ENCODE results near the gene RASGRF1.
"Not testable (repeated sequence)": the region's sequence is repeated elsewhere in the genome, so short reads cannot be mapped to it uniquely, and the experiment has no call there.

The RASGRF1 gene

DNA sequence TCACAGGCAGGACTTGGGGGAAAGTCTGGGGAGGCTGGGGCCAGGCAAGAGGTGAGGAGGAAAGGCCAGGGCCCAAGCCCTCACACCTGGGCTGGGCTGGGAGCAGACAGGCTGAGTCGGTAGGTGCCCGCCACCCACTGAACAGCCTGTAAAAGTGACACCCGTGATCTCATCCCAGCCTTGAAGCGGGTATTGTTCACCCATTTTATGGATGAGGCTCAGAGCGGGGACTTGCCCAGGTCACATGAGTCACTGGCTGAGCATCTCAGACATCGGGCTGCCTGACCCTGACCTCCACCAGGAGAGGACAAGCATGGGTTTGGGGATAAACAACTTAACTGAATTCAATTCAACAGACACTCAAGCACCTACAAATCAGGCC, 93.7 kb downstream of the RASGRF1 start:
- no peaks in the 10 kb centered on the region for H3F3A ChIP-seq (ENCODE audit: insufficient read depth, low read length)
- no peaks in the 10 kb centered on the region for H3K36me3 ChIP-seq (replicated peaks; ENCODE audit: insufficient read depth, low read length)
- H3K9me2 ChIP-seq (replicated peaks; ENCODE audit: insufficient read depth, low read length) = no peaks in the 10 kb centered on the region
- no peaks in the 10 kb centered on the region for H3K79me2 ChIP-seq (ENCODE audit: low read length)
- H3K27me3 ChIP-seq (replicated peaks; ENCODE audit: insufficient read depth, low read length) = no peaks in the 10 kb centered on the region
- H2AFZ ChIP-seq (ENCODE audit: low read length) = no peak overlapping the region
- no peaks in the 10 kb centered on the region for H3K4me1 ChIP-seq (ENCODE audit: low read length)
- no peak for TF ChIP-seq EZH2 (optimal IDR thresholded peaks at IDR 0.05; ENCODE audit: low read depth, low read length)
- no peak for TF ChIP-seq EZH2phosphoT487 (IDR thresholded peaks at IDR 0.05; ENCODE audit: low read length)
- TF ChIP-seq, protein P1, sequence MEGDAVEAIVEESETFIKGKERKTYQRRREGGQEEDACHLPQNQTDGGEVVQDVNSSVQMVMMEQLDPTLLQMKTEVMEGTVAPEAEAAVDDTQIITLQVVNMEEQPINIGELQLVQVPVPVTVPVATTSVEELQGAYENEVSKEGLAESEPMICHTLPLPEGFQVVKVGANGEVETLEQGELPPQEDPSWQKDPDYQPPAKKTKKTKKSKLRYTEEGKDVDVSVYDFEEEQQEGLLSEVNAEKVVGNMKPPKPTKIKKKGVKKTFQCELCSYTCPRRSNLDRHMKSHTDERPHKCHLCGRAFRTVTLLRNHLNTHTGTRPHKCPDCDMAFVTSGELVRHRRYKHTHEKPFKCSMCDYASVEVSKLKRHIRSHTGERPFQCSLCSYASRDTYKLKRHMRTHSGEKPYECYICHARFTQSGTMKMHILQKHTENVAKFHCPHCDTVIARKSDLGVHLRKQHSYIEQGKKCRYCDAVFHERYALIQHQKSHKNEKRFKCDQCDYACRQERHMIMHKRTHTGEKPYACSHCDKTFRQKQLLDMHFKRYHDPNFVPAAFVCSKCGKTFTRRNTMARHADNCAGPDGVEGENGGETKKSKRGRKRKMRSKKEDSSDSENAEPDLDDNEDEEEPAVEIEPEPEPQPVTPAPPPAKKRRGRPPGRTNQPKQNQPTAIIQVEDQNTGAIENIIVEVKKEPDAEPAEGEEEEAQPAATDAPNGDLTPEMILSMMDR (IDR thresholded peaks at IDR 0.05; ENCODE audit: low read length) = no peak
- H4K20me1 ChIP-seq (ENCODE audit: insufficient read depth, low read length) = no peaks in the 10 kb centered on the region
- no peak overlapping the region for H3K4me3 ChIP-seq (ENCODE audit: low read length)
- no peak overlapping the region for H3K4me2 ChIP-seq (ENCODE audit: low read depth, low read length)
- no peak overlapping the region for H3K27ac ChIP-seq (ENCODE audit: low read length)
- H3K9ac ChIP-seq (ENCODE audit: low read length) = no peak overlapping the region
- DNase-seq = no peak
- no peaks in the 10 kb centered on the region for H3K9me3 ChIP-seq (replicated peaks; ENCODE audit: insufficient read depth, low read length)

DNA sequence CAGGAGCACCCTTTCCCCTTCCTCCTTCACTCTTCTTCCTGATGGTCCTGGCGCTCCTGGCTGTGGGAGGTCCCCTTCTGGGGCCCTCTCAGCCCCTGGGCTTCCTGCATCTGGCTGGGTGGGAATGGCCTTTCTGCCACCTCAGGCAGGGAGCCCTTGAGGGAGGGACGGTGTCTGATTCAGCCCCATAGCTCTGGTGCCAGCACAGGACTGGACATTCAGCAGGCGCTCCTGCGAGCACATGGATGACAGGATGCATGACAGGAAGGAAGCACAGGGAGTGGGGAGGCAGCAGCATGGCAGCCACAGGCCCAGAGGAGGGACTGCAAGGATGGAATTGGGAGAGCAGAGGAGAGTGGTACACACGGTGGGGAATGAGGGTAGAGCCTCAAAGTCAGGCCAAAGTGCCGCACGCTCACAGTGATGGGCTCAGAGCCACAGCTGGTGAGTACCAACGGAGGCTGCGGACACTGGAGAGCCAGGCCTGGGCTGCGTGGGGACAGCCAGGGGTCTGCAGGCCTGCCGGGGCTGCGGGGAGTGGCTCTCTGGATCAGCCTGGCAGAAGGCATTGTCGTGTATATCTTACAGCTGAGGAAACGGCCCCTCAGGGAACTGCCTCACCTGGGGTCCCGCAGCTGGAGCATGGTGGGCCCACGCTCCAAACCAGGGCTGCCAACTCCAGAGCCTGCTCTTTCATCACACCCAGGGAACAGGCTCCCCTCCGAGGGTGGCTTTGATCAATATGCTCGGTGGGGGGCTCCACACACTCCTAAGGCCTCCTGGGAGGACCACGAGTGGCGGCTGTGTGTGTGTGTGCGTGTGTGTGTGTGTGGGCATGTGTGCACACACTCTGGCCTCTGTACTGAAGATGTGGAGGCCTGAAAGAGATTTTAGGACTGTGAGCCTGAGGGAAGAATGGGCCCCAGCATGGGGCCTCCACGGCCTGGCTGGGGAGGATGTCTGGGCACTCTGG, 94.4 kb downstream of the RASGRF1 start:
- TF ChIP-seq, protein P1 (IDR thresholded peaks at IDR 0.05; ENCODE audit: low read length) = no peak
- no peak for TF ChIP-seq EZH2 (optimal IDR thresholded peaks at IDR 0.05; ENCODE audit: low read depth, low read length)
- TF ChIP-seq EZH2phosphoT487 (IDR thresholded peaks at IDR 0.05; ENCODE audit: low read length) = no peak
- Histone ChIP-seq H3K79me2 (ENCODE audit: low read length) (no peaks in the 10 kb centered on the region), H3K9me2 (replicated peaks; ENCODE audit: insufficient read depth, low read length) (no peaks in the 10 kb centered on the region), H3K9ac (ENCODE audit: low read length) (no peak overlapping the region), H3K36me3 (replicated peaks; ENCODE audit: insufficient read depth, low read length) (no peaks in the 10 kb centered on the region), H4K20me1 (ENCODE audit: insufficient read depth, low read length) (no peaks in the 10 kb centered on the region), H3K4me3 (ENCODE audit: low read length) (no peak overlapping the region), H3K27me3 (replicated peaks; ENCODE audit: insufficient read depth, low read length) (no peaks in the 10 kb centered on the region), H3K9me3 (replicated peaks; ENCODE audit: insufficient read depth, low read length) (no peaks in the 10 kb centered on the region), H3K4me2 (ENCODE audit: low read depth, low read length) (no peak overlapping the region), H3K4me1 (ENCODE audit: low read length) (no peaks in the 10 kb centered on the region), H3K27ac (ENCODE audit: low read length) (no peak overlapping the region), H2AFZ (ENCODE audit: low read length) (no peak overlapping the region), H3F3A (ENCODE audit: insufficient read depth, low read length) (no peaks in the 10 kb centered on the region)
- no peak for DNase-seq

- H4K20me1 ChIP-seq (ENCODE audit: insufficient read depth, low read length); DNase-seq; H3K9me3 ChIP-seq (replicated peaks; ENCODE audit: insufficient read depth, low read length); H3F3A ChIP-seq (ENCODE audit: insufficient read depth, low read length); H2AFZ ChIP-seq (ENCODE audit: low read length); H3K27me3 ChIP-seq (replicated peaks; ENCODE audit: insufficient read depth, low read length); H3K9ac ChIP-seq (ENCODE audit: low read length); H3K4me3 ChIP-seq (ENCODE audit: low read length); H3K27ac ChIP-seq (ENCODE audit: low read length); H3K79me2 ChIP-seq (ENCODE audit: low read length); H3K9me2 ChIP-seq (replicated peaks; ENCODE audit: insufficient read depth, low read length); H3K36me3 ChIP-seq (replicated peaks; ENCODE audit: insufficient read depth, low read length); H3K4me1 ChIP-seq (ENCODE audit: low read length); H3K4me2 ChIP-seq (ENCODE audit: low read depth, low read length): not testable (repeated sequence)
Measured at GRCh38 chr15:78995161-78995560, 95.4 kb downstream of the RASGRF1 start.

DNA sequence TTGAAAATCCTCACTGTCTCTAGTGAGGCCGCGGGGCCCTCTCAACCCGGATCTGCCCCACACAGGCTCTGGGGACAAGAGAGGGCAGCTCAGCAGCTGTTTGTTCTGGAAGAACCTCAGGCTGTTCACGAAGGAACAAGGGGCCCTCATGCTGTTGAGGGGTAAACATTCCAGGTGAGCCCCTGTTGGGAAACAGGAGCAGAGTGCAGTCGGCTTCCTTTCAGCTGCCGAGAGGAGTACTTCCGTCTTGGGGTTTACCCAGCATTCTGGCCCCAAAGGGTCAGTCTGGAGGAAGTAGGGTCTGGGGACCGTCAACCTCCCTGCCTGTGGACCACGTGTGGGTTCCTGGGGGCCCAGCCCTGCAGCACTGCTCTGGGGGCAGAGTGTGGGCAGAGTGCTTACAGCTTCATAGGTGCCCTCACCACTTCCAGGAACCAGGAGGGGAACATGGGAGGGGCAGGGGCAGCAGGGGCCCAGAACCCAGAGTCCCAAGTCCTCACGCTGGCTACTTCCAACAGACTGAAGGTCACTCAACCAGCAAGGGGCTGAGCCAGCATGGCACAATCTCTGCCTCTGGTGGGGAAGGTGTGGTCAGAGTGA, 96.5 kb downstream of the RASGRF1 start:
- Histone ChIP-seq H3K27ac (ENCODE audit: low read length) (no peak overlapping the region), H3K4me1 (ENCODE audit: low read length) (no peaks in the 10 kb centered on the region), H3K9ac (ENCODE audit: low read length) (no peak overlapping the region), H3K4me2 (ENCODE audit: low read depth, low read length) (no peak overlapping the region), H3K36me3 (replicated peaks; ENCODE audit: insufficient read depth, low read length) (no peaks in the 10 kb centered on the region), H3K4me3 (ENCODE audit: low read length) (no peak overlapping the region), H3K9me2 (replicated peaks; ENCODE audit: insufficient read depth, low read length) (no peaks in the 10 kb centered on the region), H3K27me3 (replicated peaks; ENCODE audit: insufficient read depth, low read length) (no peaks in the 10 kb centered on the region), H3K9me3 (replicated peaks; ENCODE audit: insufficient read depth, low read length) (no peaks in the 10 kb centered on the region), H3F3A (ENCODE audit: insufficient read depth, low read length) (no peaks in the 10 kb centered on the region), H2AFZ (ENCODE audit: low read length) (no peak overlapping the region), H4K20me1 (ENCODE audit: insufficient read depth, low read length) (no peaks in the 10 kb centered on the region), H3K79me2 (ENCODE audit: low read length) (no peaks in the 10 kb centered on the region)
- no peak for DNase-seq
- TF ChIP-seq EZH2 (optimal IDR thresholded peaks at IDR 0.05; ENCODE audit: low read depth, low read length) (no peak), EZH2phosphoT487 (IDR thresholded peaks at IDR 0.05; ENCODE audit: low read length) (no peak)
- TF ChIP-seq, protein P1 (IDR thresholded peaks at IDR 0.05; ENCODE audit: low read length) = no peak

Measured in MM.1S (cell line).